HL-60 (cell line): ENCODE data around the gene COMMD8.

Experiments
- POLR2AphosphoS5 ChIP-seq: IDR thresholded peaks from 2 replicates; pipeline ENCODE4 v1.6.1; 2012; ENCODE audit warnings: low read depth
- TF ChIP-seq, protein P1 (sequence below): IDR thresholded peaks from 2 replicates; pipeline ENCODE4 v1.6.1; 2012; ENCODE audit warnings: low read depth; ENCODE audit not compliant: insufficient replicate concordance

DNA sequence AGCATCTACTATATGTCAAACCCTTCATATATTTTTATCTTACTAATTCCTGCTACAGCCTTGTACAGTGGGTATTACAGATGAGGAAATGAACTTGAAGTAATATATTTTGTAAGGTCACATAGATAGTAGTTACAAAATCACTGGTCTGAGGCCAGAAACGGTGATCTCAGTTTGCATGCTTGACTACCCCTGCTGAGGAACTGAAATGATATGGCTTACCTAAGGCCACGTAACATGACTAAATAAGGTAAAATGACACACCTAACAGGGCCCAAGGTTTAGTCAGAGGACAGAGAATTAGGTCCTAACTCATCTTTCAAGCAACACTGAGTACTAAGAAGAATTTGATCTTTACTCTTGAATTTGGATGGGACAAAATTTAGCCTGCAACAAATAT, 1.5 kb upstream of the COMMD8 start:
- TF ChIP-seq, protein P1, sequence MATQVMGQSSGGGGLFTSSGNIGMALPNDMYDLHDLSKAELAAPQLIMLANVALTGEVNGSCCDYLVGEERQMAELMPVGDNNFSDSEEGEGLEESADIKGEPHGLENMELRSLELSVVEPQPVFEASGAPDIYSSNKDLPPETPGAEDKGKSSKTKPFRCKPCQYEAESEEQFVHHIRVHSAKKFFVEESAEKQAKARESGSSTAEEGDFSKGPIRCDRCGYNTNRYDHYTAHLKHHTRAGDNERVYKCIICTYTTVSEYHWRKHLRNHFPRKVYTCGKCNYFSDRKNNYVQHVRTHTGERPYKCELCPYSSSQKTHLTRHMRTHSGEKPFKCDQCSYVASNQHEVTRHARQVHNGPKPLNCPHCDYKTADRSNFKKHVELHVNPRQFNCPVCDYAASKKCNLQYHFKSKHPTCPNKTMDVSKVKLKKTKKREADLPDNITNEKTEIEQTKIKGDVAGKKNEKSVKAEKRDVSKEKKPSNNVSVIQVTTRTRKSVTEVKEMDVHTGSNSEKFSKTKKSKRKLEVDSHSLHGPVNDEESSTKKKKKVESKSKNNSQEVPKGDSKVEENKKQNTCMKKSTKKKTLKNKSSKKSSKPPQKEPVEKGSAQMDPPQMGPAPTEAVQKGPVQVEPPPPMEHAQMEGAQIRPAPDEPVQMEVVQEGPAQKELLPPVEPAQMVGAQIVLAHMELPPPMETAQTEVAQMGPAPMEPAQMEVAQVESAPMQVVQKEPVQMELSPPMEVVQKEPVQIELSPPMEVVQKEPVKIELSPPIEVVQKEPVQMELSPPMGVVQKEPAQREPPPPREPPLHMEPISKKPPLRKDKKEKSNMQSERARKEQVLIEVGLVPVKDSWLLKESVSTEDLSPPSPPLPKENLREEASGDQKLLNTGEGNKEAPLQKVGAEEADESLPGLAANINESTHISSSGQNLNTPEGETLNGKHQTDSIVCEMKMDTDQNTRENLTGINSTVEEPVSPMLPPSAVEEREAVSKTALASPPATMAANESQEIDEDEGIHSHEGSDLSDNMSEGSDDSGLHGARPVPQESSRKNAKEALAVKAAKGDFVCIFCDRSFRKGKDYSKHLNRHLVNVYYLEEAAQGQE, result no peak
- TF ChIP-seq POLR2AphosphoS5, result no peak
